HUES6 (cell line): ENCODE results near the gene AKR1B1.

Source experiments
- H3K27ac ChIP-seq: 2 replicates; pipeline ENCODE4 v1.7.0; 2013; ENCODE audit warnings: low read depth, mild to moderate bottlenecking, low read length, inconsistent platforms
- H3K27me3 ChIP-seq: 2 replicates; pipeline ENCODE4 v1.6.1; 2013; ENCODE audit warnings: low read length; ENCODE audit not compliant: control insufficient read depth, insufficient read depth
- H3K36me3 ChIP-seq: 2 replicates; pipeline ENCODE4 v1.6.1; 2013; ENCODE audit warnings: low read length; ENCODE audit not compliant: control insufficient read depth, insufficient read depth
- H3K4me1 ChIP-seq: 2 replicates; pipeline ENCODE4 v1.6.1; 2013; ENCODE audit warnings: low read length; ENCODE audit not compliant: control insufficient read depth, insufficient read depth
- H3K4me3 ChIP-seq: 2 replicates; pipeline ENCODE4 v1.5.1; 2013; ENCODE audit warnings: low read depth, low read length
- H3K9ac ChIP-seq: one replicate; pipeline ENCODE4 v1.6.1; 2013; ENCODE audit warnings: mild to moderate bottlenecking, low read length
- H3K9me3 ChIP-seq: 2 replicates; pipeline ENCODE4 v1.6.1; 2013; ENCODE audit warnings: low read depth, low read length; ENCODE audit not compliant: control insufficient read depth, insufficient read depth

The AKR1B1 gene

DNA sequence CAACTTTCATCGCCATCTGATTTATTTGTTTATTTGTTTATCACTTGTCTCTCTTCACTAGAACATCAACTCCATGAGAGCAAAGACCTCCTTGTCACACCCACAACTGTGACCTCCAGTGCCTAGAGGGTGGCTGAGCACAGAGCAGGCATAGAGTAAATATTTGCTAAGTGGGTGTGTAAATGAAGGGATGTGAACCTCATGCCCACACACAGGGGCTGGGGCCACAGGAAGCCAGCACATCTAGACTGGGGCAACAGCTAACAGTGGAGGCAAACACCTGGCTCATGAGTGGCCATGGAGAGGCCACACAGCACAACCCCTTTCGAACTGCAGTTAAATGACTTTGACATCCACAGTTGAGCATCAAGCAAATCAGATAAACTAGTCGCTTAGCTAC lies 39.8 kb downstream of the AKR1B1 start:
- no peaks in the 10 kb centered on the region for H3K4me1 ChIP-seq
- H3K27ac ChIP-seq: no peak overlapping the region
- H3K27me3 ChIP-seq: no peaks in the 10 kb centered on the region
- no peak overlapping the region for H3K9ac ChIP-seq
- H3K4me3 ChIP-seq: no peak overlapping the region
- H3K9me3 ChIP-seq: no peaks in the 10 kb centered on the region
- H3K36me3 ChIP-seq: no peaks in the 10 kb centered on the region

GRCh38 chr7:134415700-134416099 lies 43.2 kb downstream of the AKR1B1 start:
- Histone ChIP-seq H3K27ac (no peak overlapping the region), H3K36me3 (no peaks in the 10 kb centered on the region), H3K27me3 (no peaks in the 10 kb centered on the region), H3K4me1 (no peaks in the 10 kb centered on the region), H3K9ac (no peak overlapping the region), H3K4me3 (no peak overlapping the region), H3K9me3 (no peaks in the 10 kb centered on the region)

- Histone ChIP-seq H3K9me3 (no peaks in the 10 kb centered on the region), H3K36me3 (no peaks in the 10 kb centered on the region), H3K27me3 (no peaks in the 10 kb centered on the region), H3K9ac (no peak overlapping the region), H3K27ac (no peak overlapping the region), H3K4me3 (no peak overlapping the region), H3K4me1 (no peaks in the 10 kb centered on the region)
Measured at GRCh38 chr7:134414109-134414508, 44.8 kb downstream of the AKR1B1 start.

DNA sequence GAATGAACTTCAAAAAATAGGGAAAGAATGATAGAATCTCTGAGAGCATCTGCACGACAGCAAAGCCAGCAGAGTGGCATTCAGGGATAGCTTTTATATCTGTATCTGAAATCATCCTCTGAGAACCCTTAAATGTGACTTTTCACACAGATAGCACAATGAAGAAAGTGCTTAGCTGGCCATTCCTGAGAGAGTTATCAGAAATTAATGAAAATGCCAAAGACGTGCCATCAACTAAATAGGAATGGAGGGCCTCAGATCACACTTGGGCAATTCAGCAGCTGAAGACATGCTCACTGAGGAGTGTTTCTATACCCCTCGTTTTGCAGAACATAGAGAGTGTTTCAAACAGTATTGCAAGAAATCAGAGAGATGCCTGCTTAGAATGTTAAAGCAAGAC lies 51.6 kb downstream of the AKR1B1 start:
- Histone ChIP-seq H3K27me3 (no peaks in the 10 kb centered on the region), H3K9ac (no peak overlapping the region), H3K27ac (no peak overlapping the region), H3K4me3 (no peak overlapping the region), H3K36me3 (no peaks in the 10 kb centered on the region), H3K9me3 (no peaks in the 10 kb centered on the region), H3K4me1 (peaks cover 12% of the 10 kb centered on the region)

DNA sequence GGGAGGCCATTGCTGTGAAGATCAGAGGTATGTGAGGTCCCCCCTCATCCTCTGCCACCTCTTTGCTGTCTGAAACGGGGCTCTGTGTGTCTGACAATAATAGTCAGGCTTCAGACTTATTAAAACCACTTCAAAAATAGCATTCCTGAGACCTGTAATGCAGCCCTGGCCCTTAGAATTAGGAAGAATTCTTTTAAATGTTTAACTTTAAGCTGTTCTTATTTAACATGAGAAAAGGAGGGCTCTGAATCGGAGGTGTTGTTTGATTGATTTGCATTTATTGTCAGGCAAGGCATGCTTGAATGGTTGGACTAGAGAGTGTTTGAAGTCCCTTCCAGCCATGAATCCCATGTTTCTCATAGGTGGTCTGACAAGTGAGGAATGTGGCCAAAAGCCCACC lies 52.5 kb downstream of the AKR1B1 start:
- no peak overlapping the region for H3K27ac ChIP-seq
- H3K36me3 ChIP-seq: no peaks in the 10 kb centered on the region
- H3K4me3 ChIP-seq: no peak overlapping the region
- H3K9me3 ChIP-seq: no peaks in the 10 kb centered on the region
- no peak overlapping the region for H3K9ac ChIP-seq
- no peaks in the 10 kb centered on the region for H3K27me3 ChIP-seq
- H3K4me1 ChIP-seq: peaks cover 12% of the 10 kb centered on the region

DNA sequence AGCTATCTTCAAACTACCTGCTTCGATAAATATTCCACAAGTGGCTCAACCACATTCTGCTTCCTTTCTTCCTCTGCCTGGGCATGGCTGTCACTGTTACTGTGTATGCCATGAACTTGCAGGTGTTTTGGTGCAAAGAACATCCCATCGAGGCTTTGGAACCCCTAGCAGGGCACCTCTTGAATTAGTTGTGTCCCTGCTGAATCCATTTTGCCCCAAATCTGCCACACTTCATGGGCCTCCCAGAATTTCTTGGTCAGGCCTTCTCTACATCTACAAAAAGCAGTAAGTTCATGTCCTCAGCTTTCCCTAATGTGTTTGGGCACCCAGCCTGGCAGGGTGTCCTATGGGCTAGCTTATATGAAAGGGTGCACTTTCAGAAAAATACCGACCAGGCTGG lies 53.6 kb downstream of the AKR1B1 start:
- Histone ChIP-seq H3K9ac (no peak overlapping the region), H3K36me3 (no peaks in the 10 kb centered on the region), H3K4me3 (no peak overlapping the region), H3K27ac (no peak overlapping the region), H3K9me3 (no peaks in the 10 kb centered on the region), H3K27me3 (no peaks in the 10 kb centered on the region), H3K4me1 (peaks cover 12% of the 10 kb centered on the region)

DNA sequence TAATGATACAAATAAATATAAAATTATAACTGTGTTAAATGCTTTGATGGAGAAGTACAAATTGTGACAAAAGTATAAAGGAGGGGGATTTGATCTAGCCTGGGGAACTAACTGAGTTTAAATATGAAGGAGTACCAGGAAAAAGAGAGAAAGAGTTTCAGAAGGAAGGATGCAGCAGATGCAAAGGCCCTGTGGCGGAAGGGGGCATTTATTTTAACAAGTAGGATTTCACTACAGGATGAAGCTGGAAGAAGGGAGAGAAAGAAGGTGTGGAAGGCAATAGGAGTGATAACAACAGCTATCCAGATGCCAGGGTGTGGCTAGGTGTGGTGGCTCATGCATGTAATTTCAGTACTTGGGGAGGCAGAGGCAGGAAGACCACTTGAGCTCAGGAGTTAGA lies 55.8 kb downstream of the AKR1B1 start:
- Histone ChIP-seq H3K27me3 (no peaks in the 10 kb centered on the region), H3K9ac (no peak overlapping the region), H3K9me3 (no peaks in the 10 kb centered on the region), H3K27ac (no peak overlapping the region), H3K4me1 (peaks cover 12% of the 10 kb centered on the region), H3K36me3 (no peaks in the 10 kb centered on the region), H3K4me3 (no peak overlapping the region)

DNA sequence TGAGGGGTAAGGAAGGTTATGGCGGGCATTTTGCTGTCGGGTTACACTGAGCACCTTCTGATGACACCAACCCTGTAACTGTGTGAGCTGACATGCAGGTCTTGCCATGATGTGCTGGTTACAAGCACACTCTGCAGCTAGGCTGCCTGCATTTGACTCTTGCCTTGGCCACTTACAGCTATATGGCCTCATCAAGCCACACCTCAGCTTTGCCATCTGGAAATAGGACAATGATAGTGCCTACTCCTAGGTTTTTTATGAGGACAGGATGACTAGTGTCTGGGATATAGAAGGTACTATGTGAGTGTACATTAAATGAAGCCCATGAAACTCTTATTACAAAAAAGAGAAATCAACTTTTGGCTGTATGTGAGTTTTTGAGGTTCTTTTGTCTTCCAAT lies 58.0 kb downstream of the AKR1B1 start:
- Histone ChIP-seq H3K9me3 (no peaks in the 10 kb centered on the region), H3K36me3 (no peaks in the 10 kb centered on the region), H3K4me3 (no peak overlapping the region), H3K4me1 (no peaks in the 10 kb centered on the region), H3K27me3 (no peaks in the 10 kb centered on the region; the same call in 1 of the 2 replicates), H3K27ac (no peak overlapping the region), H3K9ac (no peak overlapping the region)

- H3K9ac ChIP-seq: no peak overlapping the region
- H3K27ac ChIP-seq: no peak overlapping the region
- no peaks in the 10 kb centered on the region for H3K36me3 ChIP-seq
- H3K9me3 ChIP-seq: no peaks in the 10 kb centered on the region
- H3K27me3 ChIP-seq: no peaks in the 10 kb centered on the region; the same call in 1 of the 2 replicates
- H3K4me1 ChIP-seq: no peaks in the 10 kb centered on the region
- no peak overlapping the region for H3K4me3 ChIP-seq
Measured at GRCh38 chr7:134396031-134396430, 62.9 kb downstream of the AKR1B1 start.

- Histone ChIP-seq H3K4me1 (no peaks in the 10 kb centered on the region), H3K9ac (no peak overlapping the region), H3K4me3 (no peak overlapping the region), H3K36me3 (no peaks in the 10 kb centered on the region), H3K27me3 (no peaks in the 10 kb centered on the region; the same call in 1 of the 2 replicates), H3K27ac (no peak overlapping the region), H3K9me3 (no peaks in the 10 kb centered on the region)
Measured at GRCh38 chr7:134395604-134396003, 63.3 kb downstream of the AKR1B1 start.

DNA sequence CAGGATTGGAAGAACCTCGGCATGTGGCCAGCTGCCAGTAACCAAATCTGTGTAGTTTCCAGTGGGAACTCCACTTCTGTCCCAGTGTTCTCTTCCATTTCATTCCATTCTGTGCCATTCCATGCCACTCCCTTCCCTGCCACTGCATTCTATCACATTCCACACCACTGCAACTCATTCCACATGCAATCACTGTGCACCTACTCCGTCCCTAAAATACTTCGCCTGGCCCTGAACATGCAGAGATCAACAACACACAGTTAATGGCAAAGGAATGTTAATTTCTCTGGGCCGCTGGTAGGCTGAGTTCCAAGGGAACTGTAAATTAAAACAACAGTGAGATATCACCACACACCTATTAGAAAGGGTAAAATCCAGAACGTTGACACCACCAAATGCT lies 64.8 kb downstream of the AKR1B1 start:
- H3K36me3 ChIP-seq: no peaks in the 10 kb centered on the region
- no peak overlapping the region for H3K9ac ChIP-seq
- H3K9me3 ChIP-seq: no peaks in the 10 kb centered on the region
- H3K27me3 ChIP-seq: no peaks in the 10 kb centered on the region; the same call in 1 of the 2 replicates
- no peak overlapping the region for H3K4me3 ChIP-seq
- H3K27ac ChIP-seq: no peak overlapping the region
- no peaks in the 10 kb centered on the region for H3K4me1 ChIP-seq
